ENCODE measurements around the gene ANO6.

Gene ANO6

GRCh38 chr12:45416126-45416525, 200.2 kb downstream of the ANO6 start:
- DNase-seq (ENCODE audit: low read depth, low spot score), result no peak
- no peak overlapping the region for H3K4me3 ChIP-seq (ENCODE audit: low read length)

GRCh38 chr12:45418520-45418919, 202.6 kb downstream of the ANO6 start:
- DNase-seq (ENCODE audit: low read depth, low spot score), result no peak
- H3K4me3 ChIP-seq (ENCODE audit: low read length), result no peak overlapping the region

- no peak for DNase-seq (ENCODE audit: low read depth, low spot score)
Observed at GRCh38 chr12:45419317-45419814, 203.5 kb downstream of the ANO6 start.

DNA sequence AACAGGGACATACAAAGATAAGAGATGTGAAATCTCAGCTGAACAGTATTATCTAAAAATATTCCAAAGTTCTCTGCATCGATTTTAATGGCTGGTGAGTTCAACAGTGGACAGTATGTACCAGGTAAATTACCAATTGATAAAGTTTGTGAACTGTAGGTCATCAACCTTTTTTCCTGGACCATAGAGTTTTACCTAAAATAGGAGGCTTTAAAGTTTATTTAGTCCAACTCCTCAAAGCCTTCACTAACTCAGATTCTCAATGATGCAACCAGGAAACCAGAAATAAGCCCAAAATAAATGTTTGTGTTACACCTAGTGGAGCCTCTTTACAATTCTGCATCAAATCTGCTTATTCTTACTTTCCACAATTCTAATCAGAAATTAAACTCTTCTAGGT, 205.8 kb downstream of the ANO6 start:
- DNase-seq (ENCODE audit: low read depth, low spot score), result no peak
- no peak overlapping the region for H3K4me3 ChIP-seq (ENCODE audit: low read length)

More at GRCh38 chr12:45419317-45419814, 203.5 kb downstream of the ANO6 start:
- H3K4me3 ChIP-seq (ENCODE audit: low read length), result no peak overlapping the region

DNA sequence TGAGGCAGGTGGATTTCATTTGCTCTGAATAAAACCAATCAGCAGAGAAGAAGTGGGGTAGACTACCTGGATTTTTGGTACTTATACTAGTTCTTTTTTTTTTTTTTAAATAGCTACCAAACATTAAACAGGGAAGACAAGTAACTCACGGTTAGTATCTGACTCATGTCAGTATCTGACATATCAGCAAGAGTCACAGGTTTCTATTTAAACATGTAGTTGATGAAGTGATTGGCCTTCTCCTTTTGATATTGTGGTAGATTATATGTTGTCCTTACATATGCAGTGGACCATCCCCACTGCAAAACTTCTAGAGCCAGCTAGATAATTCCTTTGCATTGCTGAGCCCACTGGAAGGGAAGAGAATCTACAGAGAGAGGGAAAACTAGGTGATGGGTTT, 208.0 kb downstream of the ANO6 start:
- no peak overlapping the region for H3K4me3 ChIP-seq (ENCODE audit: low read length)
- DNase-seq (ENCODE audit: low read depth, low spot score), result no peak

DNA sequence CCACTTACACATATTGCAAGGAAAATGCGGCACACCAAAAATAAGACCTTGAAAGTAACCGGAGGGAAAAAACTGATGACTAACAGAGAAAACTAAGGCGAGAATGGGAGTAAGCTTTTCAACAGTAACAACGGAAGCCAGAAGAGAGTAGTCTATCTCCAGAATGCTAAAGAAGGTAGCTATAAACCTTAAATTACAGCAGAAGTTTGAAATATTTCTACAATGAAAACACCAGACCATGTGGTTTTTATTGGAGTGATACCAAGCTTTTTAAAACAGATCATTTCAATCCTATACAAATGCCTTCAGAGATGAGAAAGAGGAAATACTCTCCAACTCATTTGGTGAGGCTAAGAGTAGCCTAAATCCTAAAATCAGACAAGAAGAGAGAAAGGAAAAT, 209.5 kb downstream of the ANO6 start:
- H3K4me3 ChIP-seq (ENCODE audit: low read length), result no peak overlapping the region
- no peak for DNase-seq (ENCODE audit: low read depth, low spot score)

GRCh38 chr12:45426294-45426693, 210.4 kb downstream of the ANO6 start:
- no peak overlapping the region for H3K4me3 ChIP-seq (ENCODE audit: low read length)
- DNase-seq (ENCODE audit: low read depth, low spot score), result no peak

DNA sequence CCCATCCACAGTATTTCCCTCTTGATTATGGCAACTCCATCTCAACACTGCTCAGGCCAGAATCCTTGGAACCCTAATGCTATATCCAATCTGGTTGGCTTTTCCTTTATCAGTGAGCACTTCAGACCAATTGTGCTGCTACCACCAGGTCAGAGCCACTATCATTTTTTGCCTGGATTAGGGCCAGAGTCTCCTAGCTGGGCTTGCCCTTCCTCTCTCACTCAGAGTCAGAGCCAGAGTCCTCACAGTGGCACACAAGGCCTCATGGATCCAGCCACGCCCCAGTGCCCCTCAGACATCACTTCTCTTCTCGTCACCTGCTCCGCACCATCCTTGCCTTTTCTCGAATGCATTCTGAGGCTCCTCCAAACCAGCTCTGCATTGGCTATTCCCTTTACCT, 211.1 kb downstream of the ANO6 start:
- no peak overlapping the region for H3K4me3 ChIP-seq (ENCODE audit: low read length)
- DNase-seq (ENCODE audit: low read depth, low spot score), result no peak

- DNase-seq (ENCODE audit: low read depth, low spot score), result no peak
- no peak overlapping the region for H3K4me3 ChIP-seq (ENCODE audit: low read length)
Observed at GRCh38 chr12:45429831-45430230, 213.9 kb downstream of the ANO6 start.

DNA sequence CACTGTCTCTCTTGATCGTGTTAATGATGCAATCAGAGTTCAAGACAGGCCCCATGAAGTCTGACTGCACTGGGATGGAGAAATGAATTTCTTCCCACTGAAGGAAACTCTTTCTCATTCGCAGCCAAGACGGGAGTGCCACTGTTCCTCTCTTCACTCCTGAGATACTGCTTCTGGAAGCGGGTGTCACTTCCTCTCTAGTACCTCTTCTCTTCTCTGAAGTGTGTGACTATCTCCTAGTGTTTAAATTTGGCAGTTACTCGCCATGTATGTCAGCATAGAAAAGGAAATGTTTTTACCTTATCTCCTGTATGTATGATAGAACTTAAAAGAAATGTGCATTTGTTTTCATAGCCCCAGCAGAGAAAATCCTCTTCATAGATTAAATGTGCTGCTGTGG, 215.2 kb downstream of the ANO6 start:
- H3K4me3 ChIP-seq (ENCODE audit: low read length), result no peak overlapping the region
- no peak for DNase-seq (ENCODE audit: low read depth, low spot score)

- no peak overlapping the region for H3K4me3 ChIP-seq (ENCODE audit: low read length)
- no peak for DNase-seq (ENCODE audit: low read depth, low spot score)
Observed at GRCh38 chr12:45432710-45433109, 216.8 kb downstream of the ANO6 start.

DNA sequence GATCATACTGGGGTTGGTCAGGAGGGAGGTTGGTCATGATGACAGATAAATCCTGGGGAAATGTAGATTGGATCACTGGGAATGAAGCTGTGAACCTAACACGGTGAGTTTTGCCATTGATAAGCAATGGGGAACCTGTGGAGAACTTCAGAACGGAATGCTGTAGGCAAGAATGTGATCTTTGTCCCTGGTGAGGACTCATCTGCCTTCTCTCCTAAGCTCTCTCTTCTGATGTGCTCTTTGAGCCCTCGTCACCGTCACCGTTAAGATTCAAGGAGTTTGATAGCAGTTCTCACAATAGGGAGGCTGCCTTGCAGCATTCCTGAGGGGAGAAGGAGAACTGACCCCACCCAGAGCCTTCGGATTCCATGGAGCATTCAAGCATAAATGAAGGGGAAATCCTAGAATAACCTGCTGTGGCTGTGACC, 217.6 kb downstream of the ANO6 start:
- no peak for DNase-seq (ENCODE audit: low read depth, low spot score)
- H3K4me3 ChIP-seq (ENCODE audit: low read length), result no peak overlapping the region

DNA sequence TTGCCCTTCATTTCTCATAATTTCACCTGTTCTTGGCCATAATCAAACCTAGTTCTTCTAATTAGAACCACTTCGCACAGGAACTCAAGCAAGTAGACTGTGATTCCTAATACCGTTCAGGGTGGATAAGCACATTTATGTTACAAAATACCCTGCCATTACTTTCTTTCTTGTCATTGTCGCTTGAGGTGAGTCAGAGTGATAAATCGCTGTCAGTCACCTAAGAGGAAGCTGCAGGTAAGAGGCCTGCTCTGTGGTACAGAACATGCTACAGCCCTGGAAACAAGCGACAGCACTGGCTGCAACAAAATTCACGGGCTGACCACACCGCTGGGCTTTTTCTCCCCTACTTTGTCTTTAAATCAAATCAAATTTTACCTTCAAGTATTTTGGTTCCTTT, 218.2 kb downstream of the ANO6 start:
- no peak for DNase-seq (ENCODE audit: low read depth, low spot score)

DNA sequence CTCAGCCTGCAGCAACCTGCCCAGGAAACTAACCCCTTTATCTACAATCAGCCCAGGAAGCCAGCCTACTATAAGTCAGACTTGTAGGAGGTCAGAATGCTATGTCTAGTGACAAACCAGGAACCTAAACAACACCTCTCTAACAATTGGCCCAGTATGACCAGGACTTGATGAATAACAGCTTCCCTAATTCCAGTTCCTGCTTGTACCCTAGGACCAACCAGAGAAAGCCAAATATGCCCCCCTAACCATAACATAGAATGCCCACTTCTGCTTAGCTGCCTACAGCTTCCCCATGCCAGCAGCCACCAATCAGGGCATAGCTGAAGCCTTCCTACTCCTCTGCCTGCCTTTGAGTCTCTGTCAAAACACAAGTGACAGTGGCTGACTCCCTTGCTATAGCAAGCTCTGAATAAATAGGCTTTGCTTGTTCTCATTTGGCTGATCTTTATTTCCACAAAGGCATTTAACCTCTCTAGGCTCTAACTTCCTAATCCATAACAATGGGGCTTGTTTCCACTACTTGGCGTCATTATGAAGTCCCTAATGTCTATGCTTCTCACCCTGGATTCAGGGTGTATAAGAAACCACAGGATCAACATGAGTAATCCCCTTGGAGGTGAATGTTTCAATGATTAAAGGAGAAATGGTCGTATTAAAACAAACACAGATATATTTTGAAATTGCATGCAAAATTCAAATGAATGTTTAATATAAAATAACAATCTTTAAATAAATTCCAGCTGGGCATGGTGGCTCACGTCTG, 220.2 kb downstream of the ANO6 start:
- H3K4me3 ChIP-seq (ENCODE audit: low read length), result no peak overlapping the region
- DNase-seq (ENCODE audit: low read depth, low spot score), result no peak

More for the DNA sequence above, 218.2 kb downstream of the ANO6 start:
- no peak overlapping the region for H3K4me3 ChIP-seq (ENCODE audit: low read length)

GRCh38 chr12:45439039-45439438, 223.1 kb downstream of the ANO6 start:
- no peak overlapping the region for H3K4me3 ChIP-seq (ENCODE audit: low read length)
- DNase-seq (ENCODE audit: low read depth, low spot score), result no peak

DNA sequence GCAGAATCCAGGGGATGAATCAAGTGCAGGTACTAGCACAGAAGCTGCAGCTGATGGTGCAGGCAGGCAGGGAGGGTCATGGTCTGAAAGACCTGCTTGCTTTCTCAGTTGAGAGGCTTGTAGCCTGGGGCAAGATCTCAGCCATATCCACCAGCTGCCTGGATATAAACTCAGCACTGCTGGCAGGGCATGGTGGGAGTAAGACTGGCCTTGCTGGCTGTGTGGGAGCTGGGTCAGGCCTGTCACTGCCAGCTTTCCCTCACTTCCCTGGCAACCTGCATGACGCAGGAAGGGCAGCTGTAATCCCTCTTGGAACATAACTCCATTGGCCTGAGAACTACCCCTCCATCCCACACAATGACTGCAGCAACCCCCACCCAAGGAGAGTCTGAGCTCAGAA, 230.1 kb downstream of the ANO6 start:
- no peak overlapping the region for H3K4me3 ChIP-seq (ENCODE audit: low read length)
- no peak for DNase-seq (ENCODE audit: low read depth, low spot score)

DNA sequence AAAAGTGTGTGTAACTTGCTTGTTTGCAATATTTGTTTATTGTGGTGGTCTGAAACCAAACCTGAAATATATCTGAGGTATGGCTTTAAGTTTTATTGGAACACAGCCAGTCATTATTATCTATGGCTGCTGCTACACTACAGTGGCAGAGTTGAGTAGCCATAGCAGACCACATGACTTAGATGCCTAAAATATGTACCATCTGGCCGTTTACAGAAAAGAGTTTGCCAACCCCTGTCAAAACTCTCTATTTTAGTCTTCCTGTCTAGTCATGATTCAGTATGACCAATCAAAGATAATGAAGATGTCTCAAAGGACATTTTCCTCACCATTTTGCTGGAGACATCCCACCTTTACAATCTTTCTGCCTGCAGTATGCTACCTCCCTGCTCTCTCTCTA, 242.3 kb downstream of the ANO6 start:
- H3K4me3 ChIP-seq (ENCODE audit: low read length), result no peak overlapping the region
- no peak for DNase-seq (ENCODE audit: low read depth, low spot score)

DNA sequence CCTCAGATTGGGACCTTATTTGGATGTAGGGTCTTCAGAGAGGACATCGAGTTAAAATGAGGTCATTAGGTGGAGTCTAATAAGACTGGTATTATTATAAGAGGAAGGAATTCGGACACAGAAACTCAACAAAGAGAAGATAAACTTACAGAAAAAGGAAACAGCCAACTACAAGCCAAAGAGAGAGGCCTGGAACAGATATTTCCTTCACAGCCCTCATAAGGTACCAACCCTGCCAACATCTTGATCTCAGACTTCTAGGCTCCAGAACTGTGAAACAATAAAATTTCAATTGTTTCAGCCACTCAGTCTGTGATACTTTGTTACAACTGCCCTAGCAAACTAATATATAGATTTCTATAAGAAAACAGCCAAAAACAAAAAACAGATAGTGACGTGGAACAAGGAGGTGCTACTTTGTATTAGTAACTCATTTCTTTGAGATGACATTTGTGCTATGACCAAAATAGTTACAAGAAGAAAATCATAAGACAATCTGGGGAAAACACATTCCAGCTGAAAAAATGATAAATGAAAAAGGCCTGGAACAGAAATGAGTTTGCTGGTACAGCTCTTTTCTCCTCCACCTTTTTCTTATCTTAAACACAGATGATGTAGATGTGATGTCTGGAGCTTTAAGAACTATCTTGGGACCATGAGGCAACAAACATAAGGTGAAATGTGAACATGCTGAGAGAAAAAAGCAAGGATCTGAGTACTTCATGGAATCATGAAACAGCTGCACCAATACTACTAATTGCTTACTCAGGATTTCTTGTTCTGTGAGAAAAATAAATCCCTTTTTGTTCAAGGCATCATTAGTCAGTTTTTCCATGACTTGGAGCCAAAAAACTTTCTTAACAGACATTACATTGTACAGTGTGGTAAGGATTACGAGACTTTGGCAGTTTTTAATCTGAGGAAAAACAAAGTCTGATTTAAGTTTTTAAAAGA, 243.2 kb downstream of the ANO6 start:
- no peak for DNase-seq (ENCODE audit: low read depth, low spot score)
- H3K4me3 ChIP-seq (ENCODE audit: low read length), result no peak overlapping the region

- H3K4me3 ChIP-seq (ENCODE audit: low read length), result no peak overlapping the region
- no peak for DNase-seq (ENCODE audit: low read depth, low spot score)
Observed at GRCh38 chr12:45462506-45462905, 246.6 kb downstream of the ANO6 start.

GRCh38 chr12:45464699-45465098, 248.8 kb downstream of the ANO6 start:
- no peak for DNase-seq (ENCODE audit: low read depth, low spot score)

More at GRCh38 chr12:45464699-45465098, 248.8 kb downstream of the ANO6 start:
- H3K4me3 ChIP-seq (ENCODE audit: low read length), result no peak overlapping the region
